CD4-positive, alpha-beta T cell treated with Interleukin-17A for 1 hour (primary cell): Measurements from ENCODE around the gene SBK2.
"Not testable (repeated sequence)": the region's sequence is repeated elsewhere in the genome, so short reads cannot be mapped to it uniquely, and the experiment has no call there.

Experiments used
- DNase-seq: peaks from one replicate; pipeline ENCODE4 v3.0.0-alpha.2; 2020

Gene SBK2

DNA sequence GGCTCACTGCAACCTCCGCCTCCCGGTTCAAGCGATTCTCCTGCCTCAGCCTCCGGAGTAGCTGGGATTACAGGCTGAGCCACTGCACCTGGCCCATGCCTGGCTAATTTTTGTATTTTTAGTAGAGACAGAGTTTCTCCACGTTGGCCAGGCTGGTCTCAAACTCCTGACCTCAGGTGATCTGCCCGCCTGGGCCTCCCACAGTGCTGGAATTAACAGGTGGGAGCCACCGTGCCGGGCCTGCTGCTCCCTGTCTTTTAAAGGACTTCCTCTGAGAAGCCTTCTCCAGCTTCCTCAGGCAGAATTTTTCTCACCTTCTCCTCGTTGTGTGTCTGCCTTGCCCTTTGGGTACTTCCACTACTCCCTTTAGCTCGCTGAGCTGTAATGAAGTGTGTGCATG lies 40.1 kb downstream of the SBK2 start:
- DNase-seq = not testable (repeated sequence)

DNA sequence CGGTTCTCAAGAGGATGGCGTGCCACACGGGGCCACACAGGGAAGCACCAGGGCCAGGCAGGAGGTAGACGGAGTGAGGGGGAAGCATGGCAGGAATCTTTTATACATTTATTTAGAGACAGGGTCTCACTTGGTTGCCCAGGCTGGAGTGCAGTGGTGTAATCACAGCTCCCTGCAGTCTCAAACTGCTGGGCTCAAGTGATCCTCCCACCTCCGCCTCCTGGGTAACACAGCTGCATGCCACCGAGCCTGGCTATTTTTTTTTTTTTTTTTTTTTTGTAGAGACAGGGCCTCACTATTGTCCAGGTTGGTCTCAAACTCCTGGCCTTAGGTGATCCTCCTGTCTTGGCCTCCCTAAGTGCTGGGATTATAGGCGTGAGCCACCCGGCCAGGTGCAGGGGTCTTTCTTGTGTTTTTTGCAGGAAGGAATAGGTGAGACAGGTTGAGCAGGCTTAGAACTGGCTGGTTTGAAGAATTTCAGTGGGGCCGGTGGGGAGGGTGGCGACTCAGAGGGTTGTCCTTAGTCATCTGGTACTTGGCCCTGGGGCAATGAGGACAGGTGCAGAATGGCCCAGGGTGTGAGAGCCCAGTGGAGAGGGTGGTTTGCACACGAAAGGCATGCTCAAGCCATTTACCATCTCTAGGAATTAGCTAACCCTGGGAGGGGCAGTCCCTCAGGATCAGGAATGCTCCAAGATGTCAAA lies 41.1 kb downstream of the SBK2 start:
- no peak for DNase-seq

DNA sequence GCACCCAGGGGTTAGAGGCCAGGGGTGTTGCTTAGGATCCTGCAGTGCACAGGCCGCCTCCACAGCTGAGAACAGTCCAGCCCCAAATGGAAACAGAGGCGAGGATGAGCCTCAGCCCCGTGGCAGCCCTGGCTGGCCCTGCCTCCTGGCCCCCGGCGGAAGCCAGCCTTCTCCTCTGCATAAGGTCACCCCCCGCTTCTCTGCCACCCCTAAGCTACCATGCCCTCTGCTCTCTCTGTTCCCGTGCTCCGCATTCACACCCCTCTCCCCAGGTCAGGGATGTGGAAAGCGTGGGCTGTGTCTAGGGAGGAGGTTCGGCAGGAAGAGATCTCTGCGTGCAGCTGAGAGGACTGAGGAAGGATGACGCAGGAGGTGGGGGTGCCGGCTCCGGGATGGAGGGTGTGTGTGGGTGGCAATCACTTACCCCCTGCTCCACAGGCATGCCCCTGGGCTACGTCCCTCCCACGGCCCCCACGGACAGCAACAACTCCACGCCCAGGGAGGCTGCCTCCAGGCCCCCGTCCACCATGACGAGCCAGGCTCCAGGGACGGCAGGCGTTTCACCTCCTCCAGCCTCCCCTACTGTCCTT lies 42.7 kb downstream of the SBK2 start:
- DNase-seq = no peak

DNA sequence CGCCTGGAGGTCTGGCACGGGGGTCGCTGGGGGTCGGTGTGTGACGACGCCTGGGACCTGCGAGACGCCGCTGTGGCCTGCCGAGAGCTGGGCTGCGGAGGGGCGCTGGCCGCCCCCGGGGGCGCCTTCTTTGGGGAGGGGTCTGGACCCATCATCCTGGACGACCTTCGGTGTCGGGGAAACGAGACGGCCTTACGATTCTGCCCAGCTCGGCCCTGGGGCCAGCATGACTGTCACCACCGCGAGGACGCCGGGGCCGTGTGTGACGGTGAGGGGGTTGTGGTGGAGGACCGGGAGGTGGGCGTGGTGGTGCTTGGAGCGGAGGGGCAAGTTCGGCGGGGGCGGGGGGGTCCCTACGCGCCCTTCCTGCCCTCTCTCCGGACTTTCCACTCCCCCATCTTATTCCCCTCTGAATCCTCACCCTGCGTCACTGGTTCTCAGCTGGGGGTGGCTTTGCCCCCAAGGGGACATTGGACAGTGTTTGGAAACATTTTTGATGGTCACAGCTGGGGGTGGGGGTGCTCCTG lies 43.2 kb downstream of the SBK2 start:
- DNase-seq = no peak

DNA sequence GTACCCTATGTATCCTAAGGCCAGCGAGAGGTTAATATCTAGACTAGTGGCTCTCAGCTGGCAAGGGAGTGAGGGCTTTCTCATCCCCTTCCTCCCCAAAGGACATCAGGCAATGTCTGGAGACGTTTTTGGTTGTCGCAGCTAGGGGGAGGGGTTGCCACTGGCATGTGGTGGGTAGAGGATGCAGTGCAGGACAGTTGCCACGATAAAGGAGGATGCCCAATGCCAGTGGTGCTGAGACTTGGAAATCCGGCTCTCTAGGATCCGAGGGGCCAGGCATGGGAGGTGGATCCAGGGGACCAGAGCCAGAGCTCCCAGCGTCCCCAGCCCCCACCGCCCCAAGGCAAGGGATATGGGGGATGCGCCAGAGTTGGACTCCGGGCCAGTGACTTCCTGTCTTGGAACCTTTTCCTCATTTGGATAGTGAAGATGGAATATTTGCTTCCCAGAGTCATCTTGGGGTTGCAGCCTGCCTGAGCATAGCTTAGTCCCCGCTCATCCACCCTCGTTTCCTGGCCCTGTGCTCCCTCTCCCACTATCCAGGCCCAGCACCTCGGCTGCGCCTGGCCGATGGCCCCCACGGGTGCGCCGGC lies 43.8 kb downstream of the SBK2 start:
- DNase-seq = no peak

DNA sequence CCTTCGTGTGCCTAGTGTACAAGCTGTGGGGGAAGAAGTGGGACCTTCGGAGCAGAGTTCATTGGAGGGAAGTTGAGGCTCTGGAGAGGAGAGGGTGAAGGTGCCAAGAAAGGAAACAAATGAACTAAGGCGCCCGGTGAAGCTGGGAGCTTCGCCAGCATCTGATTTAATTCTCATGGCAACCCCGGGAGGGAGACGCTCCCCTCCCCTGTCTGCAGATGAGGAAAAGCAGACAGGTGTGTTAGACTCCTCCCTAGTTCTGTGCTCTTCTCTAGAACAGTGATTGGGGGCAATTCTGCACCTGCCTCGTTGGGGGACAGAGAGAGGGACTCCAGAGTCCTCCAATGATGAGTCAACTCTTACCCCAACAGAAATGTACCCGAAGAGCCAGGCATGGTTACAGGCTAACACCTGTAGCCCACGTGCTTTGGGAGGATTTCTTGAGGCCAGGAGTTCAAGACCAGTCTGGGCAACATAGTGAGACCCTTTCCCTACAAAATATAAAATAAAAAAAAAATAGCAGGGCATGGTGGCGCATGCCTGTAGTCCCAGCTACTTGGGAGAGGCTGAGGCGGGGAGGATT lies 44.5 kb downstream of the SBK2 start:
- DNase-seq = no peak

DNA sequence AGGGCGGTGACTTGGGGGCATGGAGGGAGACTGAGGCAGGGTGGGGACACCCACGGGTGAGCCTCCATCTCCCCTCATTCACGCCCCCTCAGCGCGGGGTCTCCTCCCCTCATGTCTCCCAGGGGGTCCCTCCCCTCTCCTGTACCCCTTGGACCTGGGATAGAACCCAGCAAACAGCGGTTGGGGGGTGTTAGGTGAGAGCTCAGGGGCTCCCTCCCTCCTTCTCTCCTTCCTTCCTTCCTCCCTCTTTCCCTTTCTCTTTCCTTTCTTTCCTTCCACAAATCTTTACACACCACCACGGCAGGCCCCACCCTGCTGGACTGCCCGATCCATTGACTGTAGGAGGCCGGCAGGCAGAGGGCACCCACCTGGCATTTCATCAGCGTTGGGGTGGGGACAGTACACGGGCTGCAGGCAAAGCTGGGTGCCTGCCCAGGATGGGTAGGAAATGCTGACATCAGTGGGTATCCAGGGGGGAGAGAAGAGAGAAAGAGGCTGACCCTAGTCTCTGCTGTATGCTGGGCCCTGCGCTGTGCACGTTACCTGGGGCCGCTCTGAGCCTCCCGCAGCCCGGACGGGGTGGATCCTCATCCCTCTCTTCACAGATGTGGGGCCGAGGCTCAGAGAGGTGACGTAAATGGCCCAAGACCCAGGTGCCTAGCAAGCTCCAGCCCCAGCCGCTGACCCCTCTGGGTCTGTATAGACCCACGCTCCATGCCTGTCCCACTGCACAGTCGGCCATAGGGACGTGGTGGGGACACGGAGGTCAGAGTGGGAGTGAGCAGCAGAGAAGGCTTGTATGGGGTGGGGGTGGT lies 45.2 kb downstream of the SBK2 start:
- DNase-seq = no peak

DNA sequence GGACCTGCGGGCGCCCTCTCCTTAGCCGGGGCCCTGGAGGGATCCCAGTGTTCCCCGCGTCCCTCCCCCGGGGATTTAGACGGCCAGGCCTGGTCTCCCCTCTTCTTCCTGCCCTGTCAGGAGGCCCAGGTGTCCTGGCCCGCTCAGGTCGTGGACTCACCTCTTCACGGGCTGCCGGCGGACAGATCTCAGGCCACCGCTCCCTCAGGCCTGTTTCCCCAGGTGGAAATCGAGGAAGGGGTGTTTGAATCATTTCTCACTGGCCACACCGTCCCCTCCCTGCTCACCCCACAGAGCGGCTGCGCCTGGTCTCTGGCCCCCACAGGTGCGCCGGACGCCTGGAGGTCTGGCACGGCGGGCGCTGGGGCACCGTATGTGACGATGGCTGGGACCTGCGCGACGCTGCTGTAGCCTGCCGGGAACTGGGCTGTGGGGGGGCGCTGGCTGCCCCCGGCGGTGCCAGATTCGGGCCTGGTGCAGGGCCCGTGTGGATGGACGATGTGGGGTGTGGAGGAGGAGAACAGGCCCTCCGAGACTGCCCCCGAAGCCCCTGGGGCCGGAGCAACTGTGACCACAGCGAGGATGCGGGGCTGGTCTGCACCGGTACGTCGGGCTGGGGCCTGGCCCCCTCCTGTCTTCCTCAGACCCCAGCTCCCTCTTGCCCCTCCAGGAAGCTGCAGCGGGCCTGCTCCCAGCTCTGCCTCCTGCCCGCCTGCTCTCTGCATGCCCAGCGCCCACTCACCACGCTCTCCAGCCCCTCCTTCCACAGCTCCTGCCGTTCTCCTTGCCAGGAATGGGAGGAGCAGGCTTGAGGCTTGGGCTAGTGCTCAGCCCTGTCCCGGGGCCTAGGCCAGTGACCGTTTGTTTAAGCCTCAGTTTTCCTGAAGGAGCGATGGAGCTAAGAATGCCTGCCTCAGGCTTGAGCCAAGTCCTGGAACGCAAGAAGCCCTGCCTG lies 46.2 kb downstream of the SBK2 start:
- DNase-seq = no peak

DNA sequence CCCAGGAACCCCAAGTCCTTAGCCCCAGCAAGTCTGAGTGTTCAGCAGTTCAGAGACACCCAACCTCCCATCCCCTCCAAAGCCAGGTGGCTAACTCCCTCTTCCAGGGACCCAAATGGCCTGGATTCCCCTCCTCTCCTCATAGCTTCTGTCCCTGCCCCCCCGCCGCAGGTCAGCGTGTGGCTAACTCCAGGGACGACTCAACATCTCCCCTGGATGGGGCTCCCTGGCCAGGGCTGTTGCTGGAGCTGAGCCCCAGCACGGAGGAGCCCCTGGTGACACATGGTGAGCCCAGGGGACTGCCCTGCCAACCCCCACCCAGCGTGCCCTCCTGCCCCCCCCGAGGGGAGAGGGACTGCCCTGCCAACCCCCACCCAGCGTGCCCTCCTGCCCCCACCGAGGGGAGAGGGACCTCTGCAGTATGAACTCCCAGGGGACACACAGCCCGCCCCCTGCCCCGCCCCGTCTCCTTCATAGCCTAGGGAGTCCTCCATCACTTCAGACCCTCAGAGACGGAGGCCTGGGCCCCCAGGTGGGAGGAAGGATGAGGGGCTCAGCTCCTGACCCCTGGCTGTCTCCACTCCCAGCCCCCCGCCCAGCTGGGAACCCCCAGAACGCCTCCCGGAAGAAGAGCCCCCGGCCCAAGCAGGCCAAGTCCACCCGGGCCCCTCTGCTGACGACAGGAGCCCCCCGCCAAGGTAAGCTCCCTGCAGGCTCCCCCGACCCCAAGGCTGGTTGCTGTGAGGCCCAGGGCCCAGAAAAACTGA lies 47.0 kb downstream of the SBK2 start:
- DNase-seq = no peak

DNA sequence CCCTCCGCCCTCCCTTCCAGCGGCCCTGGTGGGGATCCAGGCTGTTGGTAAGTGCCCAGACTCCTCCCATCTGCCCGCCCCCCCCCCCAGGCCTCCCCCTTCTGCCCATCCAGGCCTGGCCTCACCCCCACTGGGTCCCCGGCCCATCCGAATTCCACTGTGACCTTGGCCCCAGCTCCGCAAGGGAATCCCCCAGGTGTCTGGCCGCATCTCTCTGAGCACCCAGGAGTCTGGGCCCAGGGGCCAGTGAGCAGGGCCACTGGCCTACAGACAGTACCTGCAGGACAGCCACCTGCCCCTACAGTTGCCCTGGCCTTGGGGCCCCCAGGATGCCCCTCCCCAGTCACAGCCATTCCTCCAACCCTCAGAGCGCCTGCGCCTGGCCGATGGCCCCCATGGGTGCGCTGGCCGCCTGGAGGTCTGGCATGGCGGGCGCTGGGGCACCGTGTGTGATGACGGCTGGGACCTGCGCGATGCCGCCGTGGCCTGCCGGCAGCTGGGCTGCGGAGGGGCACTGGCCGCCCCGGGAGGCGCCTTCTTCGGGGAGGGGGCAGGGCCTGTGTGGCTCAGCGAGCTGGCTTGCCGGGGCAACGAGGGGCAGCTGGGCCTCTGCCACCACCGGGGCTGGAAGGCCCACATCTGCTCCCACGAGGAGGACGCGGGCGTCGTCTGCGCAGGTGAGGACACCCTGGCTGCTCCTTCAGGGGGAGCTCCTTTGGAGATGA lies 47.8 kb downstream of the SBK2 start:
- DNase-seq = no peak

DNA sequence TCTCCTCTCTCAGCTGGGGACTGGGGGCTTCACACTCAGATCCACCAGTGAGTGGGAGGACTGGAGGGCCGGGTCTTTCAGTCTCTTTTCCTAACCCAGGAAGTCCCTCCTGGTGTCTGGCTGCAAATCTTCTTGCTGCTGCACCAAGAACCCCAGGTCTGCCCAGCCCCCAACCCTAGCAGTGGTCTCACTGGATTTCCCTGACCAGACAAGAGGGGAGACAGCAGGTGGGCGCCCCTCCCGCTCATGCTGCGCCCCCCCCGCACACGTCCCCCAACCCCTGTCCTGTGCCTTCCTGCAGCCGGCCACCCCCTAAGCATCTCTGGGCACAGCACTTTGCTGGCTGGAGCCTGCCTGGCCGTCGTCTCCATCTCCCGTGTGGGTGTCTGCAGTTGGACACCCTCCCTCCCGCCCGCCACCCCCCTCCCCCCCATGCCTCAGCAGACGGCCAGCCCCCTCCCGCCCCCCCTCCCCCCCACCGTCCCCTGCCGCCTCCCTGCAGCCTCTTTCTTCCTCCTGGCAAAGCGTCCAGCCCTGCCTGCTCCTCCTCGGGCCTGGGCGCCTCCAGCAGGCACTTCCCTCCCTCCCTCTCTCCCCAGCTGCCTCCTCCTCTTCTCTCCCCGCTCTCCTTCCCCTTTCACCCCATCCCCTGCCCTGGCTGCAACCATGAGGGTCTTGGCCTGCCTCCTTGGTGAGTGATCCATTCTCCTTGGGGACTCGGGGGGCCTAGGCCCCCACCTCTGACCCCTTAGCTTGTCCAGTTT lies 48.8 kb downstream of the SBK2 start, which contains the start of gene SSC5D:
TSS of gene SSC5D (plus strand) at position 513 of the 764 bp plus-strand sequence. CDS start at position 667, 154 bp downstream.
- DNase-seq = no peak

DNA sequence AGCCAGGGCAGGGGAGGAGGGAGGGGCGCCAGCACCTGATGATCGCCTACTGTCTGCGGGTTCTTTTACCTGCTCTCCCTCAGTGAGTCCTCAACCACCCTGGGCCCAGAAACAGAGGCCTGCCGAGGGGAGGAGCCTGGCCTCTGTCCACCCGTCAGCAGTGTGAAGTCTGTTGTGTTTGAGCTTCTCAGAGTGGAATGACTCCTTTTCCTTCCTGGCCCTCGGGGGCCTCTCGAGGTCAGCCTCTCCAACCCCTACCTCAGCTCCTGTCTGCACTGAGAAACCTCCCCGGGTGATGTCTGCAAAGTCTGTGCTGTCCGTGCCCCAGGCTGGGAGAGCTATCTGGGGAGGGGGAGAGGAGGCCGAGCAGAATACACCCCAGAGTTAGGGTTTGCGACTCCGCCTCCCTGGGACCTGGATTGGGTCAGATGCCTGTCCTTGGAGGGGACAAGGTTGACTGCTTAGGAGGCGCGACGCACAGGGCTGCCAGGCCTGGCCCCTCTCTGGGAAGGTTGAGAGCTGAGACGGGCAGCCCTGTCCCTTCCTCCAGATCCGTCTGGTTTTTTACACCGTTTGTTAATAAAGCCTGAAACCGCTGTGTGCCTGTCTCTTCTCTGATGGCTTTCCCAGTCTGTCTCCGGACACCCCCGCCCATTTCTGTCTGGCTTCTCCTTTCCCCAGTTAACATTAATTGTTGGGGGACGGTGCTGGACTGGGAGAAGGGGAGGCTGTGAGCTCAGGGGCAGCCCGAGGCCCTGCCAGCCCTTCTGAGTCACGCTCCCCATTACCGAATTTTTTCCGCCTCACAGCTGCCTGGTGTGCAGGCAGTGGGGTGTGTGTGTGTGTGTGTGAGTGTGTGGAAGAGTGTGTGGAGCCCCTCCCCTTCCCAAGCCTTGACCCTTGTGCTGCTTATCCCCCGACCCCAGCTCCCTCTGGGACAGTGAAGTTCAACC lies 49.7 kb downstream of the SBK2 start:
- peak; percentile 17 for DNase-seq

DNA sequence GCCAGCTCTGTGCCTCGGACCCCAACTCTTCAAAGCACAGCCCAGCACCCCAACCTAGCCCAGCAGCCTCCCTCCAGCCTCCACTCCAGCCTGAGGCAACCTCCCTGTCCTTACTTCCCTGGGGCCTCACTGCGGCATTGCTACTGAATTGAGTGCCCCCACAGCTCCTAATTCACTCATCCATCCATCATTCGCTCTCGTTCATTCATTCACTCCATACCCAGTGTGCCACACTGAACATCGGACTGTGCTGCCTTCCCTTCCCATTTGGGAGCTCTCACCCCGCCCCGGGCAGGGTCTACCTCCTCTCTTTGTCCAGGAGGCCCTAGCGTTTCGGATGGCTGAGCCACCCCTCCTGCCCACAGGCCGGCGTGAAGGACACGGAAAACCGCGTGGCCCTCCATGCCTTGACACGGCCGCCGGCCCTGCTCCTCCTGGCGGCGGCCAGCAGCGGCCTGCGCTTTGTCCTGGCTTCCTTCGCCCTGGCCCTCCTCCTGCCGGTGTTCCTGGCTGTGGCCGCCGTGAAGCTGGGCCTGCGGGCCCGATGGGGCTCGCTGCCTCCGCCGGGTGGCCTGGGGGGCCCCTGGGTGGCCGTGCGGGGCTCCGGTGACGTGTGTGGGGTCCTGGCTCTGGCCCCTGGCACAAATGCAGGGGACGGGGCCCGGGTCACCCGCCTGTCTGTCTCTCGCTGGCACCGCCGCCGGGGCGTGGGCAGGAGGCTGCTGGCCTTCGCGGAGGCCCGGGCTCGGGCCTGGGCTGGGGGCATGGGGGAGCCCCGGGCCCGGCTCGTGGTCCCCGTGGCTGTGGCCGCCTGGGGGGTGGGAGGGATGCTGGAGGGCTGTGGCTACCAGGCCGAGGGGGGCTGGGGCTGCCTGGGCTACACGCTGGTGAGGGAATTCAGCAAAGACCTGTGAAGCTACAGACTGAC lies 50.6 kb downstream of the SBK2 start:
- DNase-seq = no peak

DNA sequence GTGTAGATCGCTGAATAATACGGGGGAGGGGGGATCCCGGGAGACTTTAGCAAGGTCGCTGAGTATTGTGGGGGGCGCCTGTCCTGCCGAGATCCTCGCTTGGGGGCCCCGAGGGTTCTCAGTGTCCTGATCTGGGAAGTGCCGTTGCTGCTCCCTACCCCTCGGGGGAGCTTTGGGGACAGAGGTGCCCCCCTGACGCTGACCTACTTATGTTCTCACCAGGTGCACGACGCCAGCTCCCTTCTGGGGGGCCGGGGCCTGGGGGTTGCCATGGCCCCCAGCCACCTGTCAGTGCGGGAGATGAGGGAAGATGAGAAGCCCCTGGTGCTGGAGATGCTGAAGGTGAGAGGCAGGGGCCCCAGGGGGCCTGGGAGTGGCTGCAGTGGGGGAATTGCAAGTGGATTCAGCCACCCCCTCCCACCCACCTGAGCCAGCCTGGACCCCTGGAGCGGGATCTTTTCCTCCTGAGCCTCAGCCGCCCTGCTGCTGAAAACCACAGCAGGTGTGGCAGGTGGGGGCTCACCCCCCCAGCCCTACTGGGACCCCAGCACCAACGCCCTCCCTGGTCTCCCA lies 51.4 kb downstream of the SBK2 start:
- no peak for DNase-seq

DNA sequence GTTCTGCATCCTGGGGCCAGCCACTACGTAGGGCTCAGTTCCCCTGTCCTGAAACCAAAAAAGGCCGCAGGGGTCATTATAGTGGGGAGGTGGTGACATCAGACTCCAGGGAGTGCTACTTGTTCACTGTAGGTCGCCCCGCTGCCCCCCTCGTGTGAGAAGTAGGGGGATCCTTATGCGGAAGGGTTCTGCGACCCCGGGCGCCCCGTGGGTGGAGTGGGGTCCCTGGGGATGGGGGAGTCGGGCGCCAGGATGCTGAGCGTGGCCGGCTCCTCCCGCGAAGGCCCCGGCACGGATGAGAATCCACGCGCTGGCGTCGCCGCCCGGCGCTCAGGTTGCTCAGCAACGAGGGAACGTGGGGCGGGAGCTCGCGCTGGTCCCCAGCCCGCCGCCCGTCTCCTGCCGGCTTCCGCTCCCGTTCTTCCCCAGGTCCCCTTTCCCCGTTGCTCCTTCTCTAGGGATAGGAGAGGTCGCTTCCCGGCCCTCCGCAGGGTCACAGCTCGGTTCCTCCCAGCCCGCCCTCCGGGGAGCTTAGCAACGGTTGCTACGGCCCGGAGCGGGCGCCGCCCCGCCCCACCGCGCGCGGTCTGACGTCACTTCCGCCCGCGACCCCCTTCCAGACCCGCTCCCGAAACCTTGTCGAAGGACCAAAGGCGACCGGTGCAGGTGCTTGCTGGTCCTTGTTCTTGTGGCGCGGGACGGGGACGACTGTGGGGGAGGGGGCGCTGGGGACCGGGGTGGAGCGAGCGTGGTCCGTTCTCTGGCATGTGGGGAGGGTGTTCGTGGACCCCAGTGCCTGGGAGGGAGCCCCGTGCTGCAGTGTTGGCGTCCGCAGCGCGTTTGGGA lies 52.1 kb downstream of the SBK2 start, which contains the start of gene NAT14:
TSS of gene NAT14 (plus strand) at position 596 of the 846 bp plus-strand sequence. CDS start 521 bp downstream, outside the sequence.
- DNase-seq = peak; percentile 75
